Measurements from ENCODE around the gene WDR5B. TPM values are rescaled to one million over a fixed set of nuclear protein-coding genes. Genes with fewer than 3 reads are reported as not detected.

Gene WDR5B
- total and polyA plus RNA-seq, 4 donors, result 1.8 to 3.7 (median 2.0) TPM

GRCh38 chr3:122427857-122428471 lies 12.1 kb upstream of the WDR5B start:
- H3K9ac ChIP-seq (ENCODE audit: low read depth in 1 of 2, low read length in 2 of 2), result no peak overlapping the region
- no peaks in the 10 kb centered on the region for H3K4me1 ChIP-seq (ENCODE audit: control insufficient read depth in 4 of 4, insufficient read depth in 4 of 4, low read length in 3 of 4)
- H3K27me3 ChIP-seq (ENCODE audit: control insufficient read depth in 4 of 4, insufficient read depth in 4 of 4, low read length in 3 of 4), result no peaks in the 10 kb centered on the region
- peaks cover 5 to 52% (median 29%) of the 10 kb centered on the region in 4 donors for H3K36me3 ChIP-seq (ENCODE audit: control insufficient read depth in 4 of 4, insufficient read depth in 3 of 4, low read depth in 1 of 4, low read length in 3 of 4)
- WGBS, result 91% methylated on average over 2 of the region's 2 CpGs
- H3K9me3 ChIP-seq (ENCODE audit: control insufficient read depth in 4 of 4, low read length in 3 of 4), result no peaks in the 10 kb centered on the region
- no peak overlapping the region for H3K4me3 ChIP-seq (ENCODE audit: low read depth in 1 of 3, low read length in 3 of 3)
- no peak overlapping the region for H3K27ac ChIP-seq (ENCODE audit: low read depth in 1 of 2, low read length in 2 of 2)
- TF ChIP-seq ATF3 (IDR thresholded peaks at IDR 0.05) (no peak), FOXA1 (IDR thresholded peaks at IDR 0.05) (no peak), CTCF (IDR thresholded peaks at IDR 0.05; ENCODE audit: low read depth, low read length, missing input control) (no peak)
- DNase-seq (ENCODE audit: low spot score), result no peak

GRCh38 chr3:122421836-122422235 lies 6.0 kb upstream of the WDR5B start:
- DNase-seq (ENCODE audit: low spot score), result no peak
- peaks cover 4 to 29% (median 19%) of the 10 kb centered on the region in 4 donors for H3K36me3 ChIP-seq (ENCODE audit: control insufficient read depth in 4 of 4, insufficient read depth in 3 of 4, low read depth in 1 of 4, low read length in 3 of 4)

More at GRCh38 chr3:122421836-122422235, 6.0 kb upstream of the WDR5B start:
- H3K9me3 ChIP-seq (ENCODE audit: control insufficient read depth in 4 of 4, low read length in 3 of 4), result no peaks in the 10 kb centered on the region
- no peak overlapping the region for H3K27ac ChIP-seq (ENCODE audit: low read depth in 1 of 2, low read length in 2 of 2)
- H3K27me3 ChIP-seq (ENCODE audit: control insufficient read depth in 4 of 4, insufficient read depth in 4 of 4, low read length in 3 of 4), result no peaks in the 10 kb centered on the region
- peaks cover 4 to 6% (median 5%) of the 10 kb centered on the region in 4 donors for H3K4me1 ChIP-seq (ENCODE audit: control insufficient read depth in 4 of 4, insufficient read depth in 4 of 4, low read length in 3 of 4)
- 94% methylated on average over 2 of the region's 2 CpGs for WGBS
- H3K4me3 ChIP-seq (ENCODE audit: low read depth in 1 of 3, low read length in 3 of 3), result no peak overlapping the region
- TF ChIP-seq REST (IDR thresholded peaks at IDR 0.05) (no peak), HNF4A (conservative IDR thresholded peaks at IDR 0.05) (no peak), TAF1 (conservative IDR thresholded peaks at IDR 0.05) (no peak), ATF3 (IDR thresholded peaks at IDR 0.05) (no peak), RXRA (IDR thresholded peaks at IDR 0.05) (no peak), YY1 (IDR thresholded peaks at IDR 0.05) (no peak), JUND (IDR thresholded peaks at IDR 0.05) (no peak), NR2F2 (IDR thresholded peaks at IDR 0.05) (no peak)
- H3K9ac ChIP-seq (ENCODE audit: low read depth in 1 of 2, low read length in 2 of 2), result no peak overlapping the region
